Subcutaneous abdominal adipose tissue (tissue), 5 donors: ENCODE results near the gene NEB.

Experiments
- H3K27ac ChIP-seq: one replicate; pipeline ENCODE4 v1.7.0; 2013; ENCODE audit warnings: low read depth, mild to moderate bottlenecking, inconsistent platforms, low read length, moderate library complexity
- H3K27me3 ChIP-seq, 5 donors: one replicate each; pipeline ENCODE4 v1.7.0; 2013; ENCODE audit warnings: low read length in 5 of 5, inconsistent platforms in 1 of 5; ENCODE audit not compliant: control insufficient read depth in 5 of 5, insufficient read depth in 4 of 5
- H3K36me3 ChIP-seq, 5 donors: one replicate each; pipeline ENCODE4 v1.7.0; 2013; ENCODE audit warnings: low read length in 5 of 5; ENCODE audit not compliant: control insufficient read depth in 5 of 5, insufficient read depth in 5 of 5
- H3K4me1 ChIP-seq, 5 donors: one replicate each; pipeline ENCODE4 v1.7.0; 2013; ENCODE audit warnings: low read length in 5 of 5, mild to moderate bottlenecking in 3 of 5, moderate library complexity in 1 of 5; ENCODE audit not compliant: control insufficient read depth in 5 of 5, insufficient read depth in 5 of 5
- H3K4me3 ChIP-seq, 5 donors: one replicate each; pipeline ENCODE4 v1.7.0; 2013; ENCODE audit warnings: low read length in 5 of 5, low read depth in 1 of 5
- H3K9ac ChIP-seq, 5 donors: one replicate each; pipeline ENCODE4 v1.7.0; 2013; ENCODE audit warnings: low read length in 5 of 5, mild to moderate bottlenecking in 4 of 5, moderate library complexity in 3 of 5
- H3K9me3 ChIP-seq, 5 donors: one replicate each; pipeline ENCODE4 v1.7.0; 2013; ENCODE audit warnings: low read length in 5 of 5; ENCODE audit not compliant: control insufficient read depth in 5 of 5
- donor health status: healthy.
- donor health status: healthy.
- donor health status: healthy.
- donor health status: healthy.
- donor health status: healthy.

The NEB gene

GRCh38 chr2:151775057-151775740 is 40.9 kb upstream of the NEB start:
- Histone ChIP-seq H3K4me1 (peaks cover 3 to 13% (median 10%) of the 10 kb centered on the region in 5 donors), H3K27ac (no peak overlapping the region), H3K36me3 (peaks cover 3 to 20% (median 13%) of the 10 kb centered on the region in 5 donors), H3K27me3 (no peaks in the 10 kb centered on the region), H3K9me3 (no peaks in the 10 kb centered on the region), H3K4me3 (no peak overlapping the region), H3K9ac (no peak overlapping the region)

GRCh38 chr2:151774506-151774905 is 40.2 kb upstream of the NEB start:
- Histone ChIP-seq H3K36me3 (peaks cover 1 to 17% (median 9%) of the 10 kb centered on the region in 5 donors), H3K27ac (no peak overlapping the region), H3K4me3 (no peak overlapping the region), H3K9ac (no peak overlapping the region), H3K4me1 (peaks cover 3 to 13% (median 10%) of the 10 kb centered on the region in 5 donors), H3K27me3 (no peaks in the 10 kb centered on the region), H3K9me3 (no peaks in the 10 kb centered on the region)

- Histone ChIP-seq H3K27ac (peak overlapping the region; percentile 25), H3K9ac (no peak overlapping the region), H3K4me3 (no peak overlapping the region), H3K36me3 (peaks cover 0 to 11% (median 7%) of the 10 kb centered on the region in 5 donors), H3K27me3 (no peaks in the 10 kb centered on the region), H3K4me1 (peaks cover 3 to 24% (median 14%) of the 10 kb centered on the region in 5 donors), H3K9me3 (no peaks in the 10 kb centered on the region)
Measured at GRCh38 chr2:151771599-151772358, 37.5 kb upstream of the NEB start.

DNA sequence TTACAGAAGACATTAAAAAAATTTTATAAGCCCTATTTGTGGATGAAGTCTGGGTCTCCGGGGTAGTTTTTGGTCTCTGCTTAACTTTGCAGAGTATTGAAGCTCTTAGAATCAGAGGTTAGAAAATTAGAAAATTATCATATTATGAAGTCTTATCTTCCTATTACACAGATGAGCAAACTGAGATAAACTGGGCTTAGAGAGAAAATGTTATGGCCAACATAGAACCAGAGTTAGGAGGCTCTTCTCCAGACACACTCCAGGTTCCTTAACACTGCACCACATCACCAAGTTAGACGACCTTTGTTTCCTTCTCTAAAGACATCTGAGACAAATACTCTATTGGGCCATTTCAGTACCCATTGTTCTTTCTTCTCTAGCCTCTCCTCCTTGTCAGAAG is 36.7 kb upstream of the NEB start:
- H3K27ac ChIP-seq, result no peak overlapping the region
- H3K9ac ChIP-seq, result no peak overlapping the region
- peaks cover 3 to 32% (median 16%) of the 10 kb centered on the region in 5 donors for H3K4me1 ChIP-seq

GRCh38 chr2:151769606-151770005 is 35.3 kb upstream of the NEB start:
- no peaks in the 10 kb centered on the region for H3K27me3 ChIP-seq
- H3K27ac ChIP-seq, result no peak overlapping the region
- H3K4me1 ChIP-seq, result peaks cover 3 to 36% (median 16%) of the 10 kb centered on the region in 5 donors

More for the DNA sequence above, 36.7 kb upstream of the NEB start:
- Histone ChIP-seq H3K36me3 (peaks cover 0 to 7% (median 3%) of the 10 kb centered on the region in 5 donors), H3K9me3 (no peaks in the 10 kb centered on the region), H3K27me3 (no peaks in the 10 kb centered on the region), H3K4me3 (no peak overlapping the region)

DNA sequence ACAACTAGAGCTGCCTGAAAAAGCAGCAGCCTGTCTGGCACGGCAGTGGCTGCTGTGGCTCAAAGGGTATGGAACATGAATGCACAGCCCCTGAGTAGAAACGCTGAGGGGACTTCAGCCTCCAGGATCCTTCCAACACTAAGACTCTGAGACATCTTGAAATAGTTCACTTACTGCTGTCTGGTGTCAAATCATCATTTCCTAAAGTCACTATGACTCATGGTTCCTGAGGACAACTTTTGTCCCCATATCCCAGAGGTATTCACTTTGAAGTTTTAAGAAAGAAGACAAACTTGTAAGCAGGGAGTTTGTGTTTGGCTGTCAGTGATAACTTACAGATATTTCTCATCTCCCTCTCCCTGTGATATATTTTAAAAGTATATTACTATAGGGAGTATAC is 33.3 kb upstream of the NEB start:
- Histone ChIP-seq H3K4me1 (peaks cover 3 to 36% (median 16%) of the 10 kb centered on the region in 5 donors), H3K27me3 (no peaks in the 10 kb centered on the region), H3K4me3 (no peak overlapping the region), H3K9ac (no peak overlapping the region), H3K36me3 (peaks cover 0 to 9% (median 3%) of the 10 kb centered on the region in 5 donors), H3K27ac (peak overlapping the region; percentile 14), H3K9me3 (no peaks in the 10 kb centered on the region)

More at GRCh38 chr2:151769606-151770005, 35.3 kb upstream of the NEB start:
- no peaks in the 10 kb centered on the region for H3K9me3 ChIP-seq
- peaks cover 0 to 7% (median 3%) of the 10 kb centered on the region in 5 donors for H3K36me3 ChIP-seq
- no peak overlapping the region for H3K4me3 ChIP-seq
- H3K9ac ChIP-seq, result no peak overlapping the region

DNA sequence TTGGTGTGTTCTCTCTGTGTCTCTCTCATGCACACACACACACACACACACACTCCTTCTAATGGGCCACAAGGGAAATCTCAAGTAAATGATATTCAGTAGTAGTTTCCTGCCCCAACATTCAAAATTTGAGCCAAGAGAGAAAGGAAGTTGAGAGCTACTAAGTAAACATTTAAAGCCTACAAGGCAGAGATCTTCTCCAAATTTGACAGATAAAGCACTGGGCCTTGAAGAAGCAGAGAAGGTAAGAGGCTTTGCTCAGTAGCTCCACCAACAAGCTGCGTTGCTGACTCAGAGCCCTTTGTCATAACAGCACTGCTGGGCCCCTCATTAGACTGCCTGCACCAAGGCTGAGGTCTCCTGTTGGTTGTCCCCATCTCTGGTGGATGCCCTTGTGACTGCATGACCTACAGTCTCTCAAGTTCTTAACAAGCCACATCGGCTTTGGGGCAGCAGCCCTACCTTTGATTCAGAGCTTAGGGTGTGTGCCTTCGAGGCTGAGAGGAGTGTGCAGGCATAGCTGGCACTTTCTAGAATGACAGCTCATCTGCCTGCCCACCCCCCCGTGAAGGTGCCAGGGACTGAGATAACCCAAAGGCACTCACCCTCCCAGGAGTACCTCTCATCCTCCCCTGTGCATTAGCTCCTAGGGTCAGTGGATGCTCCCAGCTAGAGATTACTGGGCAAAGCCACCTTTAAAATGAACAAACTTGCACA is 32.3 kb upstream of the NEB start:
- Histone ChIP-seq H3K27ac (no peak overlapping the region), H3K36me3 (peaks cover 0 to 9% (median 3%) of the 10 kb centered on the region in 5 donors), H3K4me3 (no peak overlapping the region), H3K27me3 (no peaks in the 10 kb centered on the region), H3K9ac (no peak overlapping the region), H3K4me1 (peaks cover 0 to 31% (median 12%) of the 10 kb centered on the region in 5 donors), H3K9me3 (no peaks in the 10 kb centered on the region)

GRCh38 chr2:151765760-151766410 is 31.6 kb upstream of the NEB start:
- Histone ChIP-seq H3K27ac (no peak overlapping the region), H3K4me1 (peaks cover 0 to 28% (median 7%) of the 10 kb centered on the region in 5 donors), H3K36me3 (peaks cover 0 to 9% (median 3%) of the 10 kb centered on the region in 5 donors), H3K4me3 (no peak overlapping the region), H3K9ac (no peak overlapping the region), H3K9me3 (no peaks in the 10 kb centered on the region), H3K27me3 (no peaks in the 10 kb centered on the region)

- Histone ChIP-seq H3K27me3 (no peaks in the 10 kb centered on the region), H3K9ac (no peak overlapping the region), H3K4me1 (peaks cover 0 to 25% (median 10%) of the 10 kb centered on the region in 5 donors), H3K4me3 (no peak overlapping the region), H3K9me3 (no peaks in the 10 kb centered on the region), H3K27ac (no peak overlapping the region), H3K36me3 (peaks cover 0 to 9% (median 0%) of the 10 kb centered on the region in 5 donors)
Measured at GRCh38 chr2:151762694-151763093, 28.4 kb upstream of the NEB start.
